Measurements from ENCODE around the gene PPM1H.

Gene PPM1H

DNA sequence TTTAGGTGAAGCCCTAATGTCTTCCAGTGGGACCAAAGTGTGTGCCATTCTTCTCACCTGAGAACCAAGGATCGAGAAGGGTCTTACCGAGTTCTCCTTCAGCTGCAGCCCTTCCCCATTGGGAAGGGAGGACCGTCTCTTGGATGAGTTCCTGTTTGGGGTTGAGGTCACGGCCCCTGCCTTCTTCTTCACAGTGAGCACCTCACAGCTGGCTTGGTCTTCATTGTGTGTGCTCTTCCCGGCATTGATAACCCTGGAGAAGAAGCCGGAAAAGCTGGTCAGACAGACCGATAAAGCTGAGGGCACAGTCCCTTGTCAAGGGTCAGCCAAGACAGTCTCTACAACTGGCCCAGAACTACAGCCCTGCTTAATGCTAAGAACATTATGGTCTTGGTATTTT, 102.9 kb downstream of the PPM1H start:
- Histone ChIP-seq H3K4me1 (ENCODE audit: control insufficient read depth, insufficient read depth, low read depth, low read length) (peaks cover 7% of the 10 kb centered on the region), H3K23ac (ENCODE audit: low read length in 2 of 2) (no peak overlapping the region), H3K18ac (ENCODE audit: low read depth in 1 of 2, low read length in 2 of 2) (no peak overlapping the region), H2AK5ac (ENCODE audit: low read length, severe bottlenecking) (no peak overlapping the region), H2BK120ac (ENCODE audit: low read depth, low read length) (no peak overlapping the region), H3K9ac (ENCODE audit: low read length) (no peak overlapping the region), H3K27ac (ENCODE audit: low read length, poor library complexity, severe bottlenecking) (no peak overlapping the region), H3K9me3 (ENCODE audit: control insufficient read depth, low read length) (no peaks in the 10 kb centered on the region), H2AFZ (ENCODE audit: low read depth, low read length) (no peak overlapping the region), H3K27me3 (ENCODE audit: control insufficient read depth in 1 of 2, insufficient read depth in 1 of 2, low read length in 2 of 2) (no peaks in the 10 kb centered on the region), H3K4ac (ENCODE audit: low read depth in 1 of 2, low read length in 2 of 2) (no peak overlapping the region), H2BK12ac (ENCODE audit: low read length in 2 of 2) (no peak overlapping the region), H3K4me2 (ENCODE audit: low read length, poor library complexity, severe bottlenecking) (no peak overlapping the region), H3K79me1 (replicated peaks; ENCODE audit: low read length, poor library complexity, severe bottlenecking) (no peaks in the 10 kb centered on the region), H2BK5ac (ENCODE audit: low read depth, low read length, poor library complexity, severe bottlenecking) (no peak overlapping the region), H3K14ac (ENCODE audit: low read length in 2 of 2) (no peak overlapping the region), H3K36me3 (ENCODE audit: control insufficient read depth in 1 of 2, insufficient read depth in 2 of 2, low read depth in 1 of 2, low read length in 2 of 2) (peaks cover 0 to 2% of the 10 kb centered on the region in 2 experiments), H4K91ac (ENCODE audit: low read length) (no peak overlapping the region), H4K8ac (ENCODE audit: low read length) (no peak overlapping the region), H2BK15ac (ENCODE audit: low read depth, poor library complexity, severe bottlenecking) (no peak overlapping the region), H3K4me3 (ENCODE audit: insufficient read depth in 1 of 2, low read depth in 1 of 2, low read length in 2 of 2) (no peak overlapping the region)
- DNase-seq, result no peak
- WGBS, result 95% methylated on average over 7 of the region's 7 CpGs

GRCh38 chr12:62827855-62828254, 107.1 kb downstream of the PPM1H start:
- Histone ChIP-seq H4K91ac (ENCODE audit: low read length) (no peak overlapping the region), H2BK5ac (ENCODE audit: low read depth, low read length, poor library complexity, severe bottlenecking) (no peak overlapping the region), H3K27me3 (ENCODE audit: control insufficient read depth in 1 of 2, insufficient read depth in 1 of 2, low read length in 2 of 2) (no peaks in the 10 kb centered on the region), H2BK12ac (ENCODE audit: low read length in 2 of 2) (no peak overlapping the region), H3K4me1 (ENCODE audit: control insufficient read depth, insufficient read depth, low read depth, low read length) (no peaks in the 10 kb centered on the region), H3K23ac (ENCODE audit: low read length in 2 of 2) (no peak overlapping the region), H3K36me3 (ENCODE audit: control insufficient read depth in 1 of 2, insufficient read depth in 2 of 2, low read depth in 1 of 2, low read length in 2 of 2) (peaks cover 0 to 2% of the 10 kb centered on the region in 2 experiments), H2AFZ (ENCODE audit: low read depth, low read length) (no peak overlapping the region), H3K4me3 (ENCODE audit: insufficient read depth in 1 of 2, low read depth in 1 of 2, low read length in 2 of 2) (no peak overlapping the region), H2AK5ac (ENCODE audit: low read length, severe bottlenecking) (no peak overlapping the region), H3K4ac (ENCODE audit: low read depth in 1 of 2, low read length in 2 of 2) (no peak overlapping the region), H4K8ac (ENCODE audit: low read length) (no peak overlapping the region), H3K9ac (ENCODE audit: low read length) (no peak overlapping the region), H3K14ac (ENCODE audit: low read length in 2 of 2) (no peak overlapping the region), H3K79me1 (replicated peaks; ENCODE audit: low read length, poor library complexity, severe bottlenecking) (no peaks in the 10 kb centered on the region), H2BK15ac (ENCODE audit: low read depth, poor library complexity, severe bottlenecking) (no peak overlapping the region), H3K18ac (ENCODE audit: low read depth in 1 of 2, low read length in 2 of 2) (no peak overlapping the region), H2BK120ac (ENCODE audit: low read depth, low read length) (no peak overlapping the region), H3K27ac (ENCODE audit: low read length, poor library complexity, severe bottlenecking) (no peak overlapping the region), H3K4me2 (ENCODE audit: low read length, poor library complexity, severe bottlenecking) (no peak overlapping the region), H3K9me3 (ENCODE audit: control insufficient read depth, low read length) (no peaks in the 10 kb centered on the region)
- no CpG with 5 or more reads among the region's 2 CpGs for WGBS
- no peak for DNase-seq

DNA sequence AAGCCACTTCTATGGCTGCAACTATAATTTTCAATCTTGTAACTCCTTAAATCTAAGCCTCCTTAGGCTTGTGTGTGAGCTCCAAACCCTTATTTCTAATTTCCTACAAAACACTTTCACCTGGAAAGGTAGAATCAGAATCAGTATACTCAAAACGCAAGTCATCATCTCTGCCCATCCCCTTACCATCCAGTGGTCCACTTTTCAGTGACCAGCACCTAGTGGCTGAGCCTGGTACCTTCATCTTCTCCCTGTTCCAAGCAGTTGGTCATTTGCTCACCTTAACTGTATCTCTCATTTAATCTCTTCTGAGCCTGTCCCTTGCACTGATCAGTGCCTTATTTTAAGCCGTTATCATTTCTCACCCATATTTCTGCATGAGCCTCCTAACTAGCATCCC, 107.9 kb downstream of the PPM1H start:
- Histone ChIP-seq H3K79me1 (replicated peaks; ENCODE audit: low read length, poor library complexity, severe bottlenecking) (no peaks in the 10 kb centered on the region), H2AK5ac (ENCODE audit: low read length, severe bottlenecking) (no peak overlapping the region), H3K27ac (ENCODE audit: low read length, poor library complexity, severe bottlenecking) (no peak overlapping the region), H3K27me3 (ENCODE audit: control insufficient read depth in 1 of 2, insufficient read depth in 1 of 2, low read length in 2 of 2) (no peaks in the 10 kb centered on the region), H3K9ac (ENCODE audit: low read length) (no peak overlapping the region), H3K14ac (ENCODE audit: low read length in 2 of 2) (no peak overlapping the region), H3K4me2 (ENCODE audit: low read length, poor library complexity, severe bottlenecking) (no peak overlapping the region), H4K8ac (ENCODE audit: low read length) (no peak overlapping the region), H2BK5ac (ENCODE audit: low read depth, low read length, poor library complexity, severe bottlenecking) (no peak overlapping the region), H4K91ac (ENCODE audit: low read length) (no peak overlapping the region), H3K4me3 (ENCODE audit: insufficient read depth in 1 of 2, low read depth in 1 of 2, low read length in 2 of 2) (no peak overlapping the region), H3K36me3 (ENCODE audit: control insufficient read depth in 1 of 2, insufficient read depth in 2 of 2, low read depth in 1 of 2, low read length in 2 of 2) (peaks cover 0 to 2% of the 10 kb centered on the region in 2 experiments), H3K4me1 (ENCODE audit: control insufficient read depth, insufficient read depth, low read depth, low read length) (no peaks in the 10 kb centered on the region), H2AFZ (ENCODE audit: low read depth, low read length) (no peak overlapping the region), H2BK12ac (ENCODE audit: low read length in 2 of 2) (no peak overlapping the region), H3K23ac (ENCODE audit: low read length in 2 of 2) (no peak overlapping the region), H3K4ac (ENCODE audit: low read depth in 1 of 2, low read length in 2 of 2) (no peak overlapping the region), H3K18ac (ENCODE audit: low read depth in 1 of 2, low read length in 2 of 2) (no peak overlapping the region), H2BK15ac (ENCODE audit: low read depth, poor library complexity, severe bottlenecking) (no peak overlapping the region), H2BK120ac (ENCODE audit: low read depth, low read length) (no peak overlapping the region), H3K9me3 (ENCODE audit: control insufficient read depth, low read length) (no peaks in the 10 kb centered on the region)
- no peak for DNase-seq
- 96% methylated on average over 2 of the region's 2 CpGs for WGBS

GRCh38 chr12:62817556-62818271, 117.2 kb downstream of the PPM1H start:
- no peak overlapping the region for H2BK12ac ChIP-seq (ENCODE audit: low read length in 2 of 2)
- no peaks in the 10 kb centered on the region for H3K4me1 ChIP-seq (ENCODE audit: control insufficient read depth, insufficient read depth, low read depth, low read length)
- no peak overlapping the region for H3K4me3 ChIP-seq (ENCODE audit: insufficient read depth in 1 of 2, low read depth in 1 of 2, low read length in 2 of 2)
- H3K9ac ChIP-seq (ENCODE audit: low read length), result peak overlapping the region; percentile 52
- no peak overlapping the region for H2AK5ac ChIP-seq (ENCODE audit: low read length, severe bottlenecking)
- H3K36me3 ChIP-seq (ENCODE audit: control insufficient read depth in 1 of 2, insufficient read depth in 2 of 2, low read depth in 1 of 2, low read length in 2 of 2), result peaks cover 0 to 5% of the 10 kb centered on the region in 2 experiments
- H3K18ac ChIP-seq (ENCODE audit: low read depth in 1 of 2, low read length in 2 of 2), result no peak overlapping the region
- H4K91ac ChIP-seq (ENCODE audit: low read length), result no peak overlapping the region
- peaks cover 0 to 5% of the 10 kb centered on the region in 2 experiments for H3K27me3 ChIP-seq (ENCODE audit: control insufficient read depth in 1 of 2, insufficient read depth in 1 of 2, low read length in 2 of 2)
- DNase-seq, result peak; percentile 29
- H3K23ac ChIP-seq (ENCODE audit: low read length in 2 of 2), result no peak overlapping the region
- H2AFZ ChIP-seq (ENCODE audit: low read depth, low read length), result no peak overlapping the region
- H3K4me2 ChIP-seq (ENCODE audit: low read length, poor library complexity, severe bottlenecking), result no peak overlapping the region
- no peak overlapping the region for H3K4ac ChIP-seq (ENCODE audit: low read depth in 1 of 2, low read length in 2 of 2)
- H3K14ac ChIP-seq (ENCODE audit: low read length in 2 of 2), result no peak overlapping the region
- H2BK5ac ChIP-seq (ENCODE audit: low read depth, low read length, poor library complexity, severe bottlenecking), result no peak overlapping the region
- H3K27ac ChIP-seq (ENCODE audit: low read length, poor library complexity, severe bottlenecking), result peak overlapping the region; percentile 37
- no peak overlapping the region for H2BK15ac ChIP-seq (ENCODE audit: low read depth, poor library complexity, severe bottlenecking)
- no peak overlapping the region for H4K8ac ChIP-seq (ENCODE audit: low read length)
- 74% methylated on average over 9 of the region's 9 CpGs for WGBS
- H3K9me3 ChIP-seq (ENCODE audit: control insufficient read depth, low read length), result no peaks in the 10 kb centered on the region
- H2BK120ac ChIP-seq (ENCODE audit: low read depth, low read length), result no peak overlapping the region
- H3K79me1 ChIP-seq (replicated peaks; ENCODE audit: low read length, poor library complexity, severe bottlenecking), result no peaks in the 10 kb centered on the region

Measured in mesenchymal stem cell (in vitro differentiated cells and primary cell).